GM21447 (cell line): ENCODE measurements around the gene LRRC9.

ENCODE experiments used
- ATAC-seq: cut with Tn5 transposase; IDR thresholded peaks from one replicate; pipeline ENCODE4 v1.9.1; 2021; ENCODE audit not compliant: unreplicated experiment

LRRC9 gene

GRCh38 chr14:60106339-60106738 is 186.4 kb downstream of the LRRC9 start:
- no peak for ATAC-seq

GRCh38 chr14:60107477-60107876 is 187.5 kb downstream of the LRRC9 start:
- ATAC-seq = no peak

GRCh38 chr14:60111732-60112131 is 191.8 kb downstream of the LRRC9 start:
- ATAC-seq = no peak
